Neuronal stem cell (in vitro differentiated cells): ENCODE results near the gene XRCC5.

Experiments used
- DNase-seq: peaks from one replicate; pipeline ENCODE4 v3.0.0-alpha.2; 2013; ENCODE audit warnings: low spot score
- H2AFZ ChIP-seq: one replicate; pipeline ENCODE4 v1.6.1; 2013; ENCODE audit warnings: mild to moderate bottlenecking, low read length, inconsistent platforms
- H2AK5ac ChIP-seq: 2 replicates; pipeline ENCODE4 v1.6.1; 2013; ENCODE audit warnings: low read depth, mild to moderate bottlenecking, inconsistent platforms, low read length, moderate library complexity, mixed read lengths
- H2BK120ac ChIP-seq: 2 replicates; pipeline ENCODE4 v1.6.1; 2013; ENCODE audit warnings: low read depth, mild to moderate bottlenecking, inconsistent platforms, low read length, moderate library complexity, mixed read lengths
- H2BK12ac ChIP-seq: one replicate; pipeline ENCODE4 v1.6.1; 2013; ENCODE audit warnings: low read length, inconsistent platforms
- H2BK15ac ChIP-seq: 2 replicates; pipeline ENCODE4 v1.6.1; 2013; ENCODE audit warnings: mild to moderate bottlenecking, low read length, inconsistent platforms, mixed read lengths
- H2BK5ac ChIP-seq: one replicate; pipeline ENCODE4 v1.6.1; 2013; ENCODE audit warnings: inconsistent platforms, mild to moderate bottlenecking, low read length, moderate library complexity
- H3K14ac ChIP-seq: one replicate; pipeline ENCODE4 v1.6.1; 2013; ENCODE audit warnings: low read length, inconsistent platforms
- H3K18ac ChIP-seq: 2 replicates; pipeline ENCODE4 v1.6.1; 2013; ENCODE audit warnings: low read length, inconsistent platforms
- H3K23ac ChIP-seq: 2 replicates; pipeline ENCODE4 v1.6.1; 2013; ENCODE audit warnings: low read depth, mild to moderate bottlenecking, mixed read lengths, low read length, inconsistent platforms; ENCODE audit not compliant: poor library complexity
- H3K27ac ChIP-seq: replicated peaks from 3 replicates; pipeline ENCODE4 v1.5.1; 2013; ENCODE audit warnings: low read length, inconsistent platforms
- H3K27me3 ChIP-seq, 3 experiments: 2 replicates each; pipeline ENCODE4 v1.6.1; 2013; ENCODE audit warnings: low read length in 3 of 3, mild to moderate bottlenecking in 2 of 3, inconsistent platforms in 1 of 3, low read depth in 1 of 3, mixed read lengths in 1 of 3, moderate library complexity in 1 of 3; ENCODE audit not compliant: control insufficient read depth in 3 of 3, insufficient read depth in 3 of 3
- H3K36me3 ChIP-seq, 2 donors: replicated peaks in 1 of 2; 2 replicates each; pipeline ENCODE4 v1.6.1; 2013; ENCODE audit warnings: low read length in 2 of 2; ENCODE audit not compliant: control insufficient read depth in 2 of 2, insufficient read depth in 2 of 2
- H3K4ac ChIP-seq: 2 replicates; pipeline ENCODE4 v1.6.1; 2013; ENCODE audit warnings: inconsistent platforms, mild to moderate bottlenecking, low read length, moderate library complexity
- H3K4me1 ChIP-seq, 2 donors: 1 replicate in 1 of 2; 2 replicates in 1 of 2; pipeline ENCODE4 v1.6.1; 2013; ENCODE audit warnings: low read length in 2 of 2, low read depth in 1 of 2; ENCODE audit not compliant: control insufficient read depth in 2 of 2, insufficient read depth in 1 of 2
- H3K4me2 ChIP-seq: one replicate; pipeline ENCODE4 v1.6.1; 2013; ENCODE audit warnings: mild to moderate bottlenecking, low read length, inconsistent platforms; ENCODE audit not compliant: insufficient read depth, poor library complexity, severe bottlenecking
- H3K4me3 ChIP-seq, 2 donors: 2 replicates each; pipeline ENCODE4 v1.5.1; 2013; ENCODE audit warnings: low read length in 2 of 2, mild to moderate bottlenecking in 2 of 2, inconsistent platforms in 1 of 2, moderate library complexity in 1 of 2
- H3K79me1 ChIP-seq: one replicate; pipeline ENCODE4 v1.6.1; 2013; ENCODE audit warnings: low read depth, mild to moderate bottlenecking, inconsistent platforms, low read length, moderate library complexity
- H3K9ac ChIP-seq: one replicate; pipeline ENCODE4 v1.6.1; 2013; ENCODE audit warnings: mild to moderate bottlenecking, low read depth, low read length, inconsistent platforms; ENCODE audit not compliant: poor library complexity
- H3K9me3 ChIP-seq, 2 donors: replicated peaks in 1 of 2; 2 replicates each; pipeline versions ENCODE3 to v1.6.1; 2013; ENCODE audit warnings: low read length in 2 of 2, mild to moderate bottlenecking in 2 of 2, inconsistent platforms in 1 of 2, low read depth in 1 of 2, mixed read lengths in 1 of 2, moderate library complexity in 1 of 2; ENCODE audit not compliant: control insufficient read depth in 2 of 2, insufficient read depth in 1 of 2
- H4K8ac ChIP-seq: one replicate; pipeline ENCODE4 v1.6.1; 2013; ENCODE audit warnings: low read depth, mild to moderate bottlenecking, inconsistent platforms, low read length, moderate library complexity
- H4K91ac ChIP-seq: one replicate; pipeline ENCODE4 v1.6.1; 2013; ENCODE audit warnings: low read length, low read depth, mild to moderate bottlenecking, inconsistent platforms; ENCODE audit not compliant: poor library complexity
- WGBS, 2 donors: extraction: QIAGEN DNeasy Blood & Tissue Kit; methylation state at CpG; one replicate each; pipeline ENCODE4 v1.1.7; 2013; ENCODE audit warnings: missing lambda C conversion rate in 2 of 2, mixed read lengths in 1 of 2; ENCODE audit not compliant: insufficient read length in 2 of 2, insufficient replicate concordance in 1 of 2; ENCODE audit errors: extremely low coverage in 2 of 2; 5-methylcytosine and 5-hydroxymethylcytosine counted together

Gene XRCC5

DNA sequence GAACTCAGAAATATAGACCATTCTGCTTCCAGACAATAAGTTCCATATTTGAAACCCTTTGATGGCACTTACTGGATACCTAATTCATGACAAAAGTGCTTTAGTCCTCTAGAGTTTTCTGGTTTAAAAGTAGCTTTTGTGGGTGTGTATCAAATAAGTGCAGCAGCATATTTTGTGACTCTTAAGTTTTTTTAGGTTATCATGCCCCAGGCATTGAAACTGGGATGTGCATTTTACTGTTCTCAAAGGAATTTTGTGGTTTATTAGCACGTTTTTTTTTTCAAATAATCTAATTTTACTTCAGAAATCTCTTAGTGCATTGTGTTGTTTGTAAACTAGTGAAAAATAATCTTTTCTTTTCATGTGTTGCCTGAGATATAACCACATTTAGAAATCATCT is 1.5 kb downstream of the XRCC5 start:
- H3K14ac ChIP-seq: no peak overlapping the region
- no peak overlapping the region for H2BK12ac ChIP-seq
- no peak overlapping the region for H2BK5ac ChIP-seq
- H3K4me3 ChIP-seq: peak overlapping the region in 1 of 2 donors; percentile 85
- H3K9me3 ChIP-seq: no peaks in the 10 kb centered on the region
- peak overlapping the region; percentile 60 for H3K4me2 ChIP-seq
- no peak overlapping the region for H2AFZ ChIP-seq
- no peak overlapping the region for H4K91ac ChIP-seq
- peaks cover 22 to 51% of the 10 kb centered on the region in 2 donors for H3K36me3 ChIP-seq
- H2AK5ac ChIP-seq: no peak overlapping the region
- H3K9ac ChIP-seq: no peak overlapping the region
- no CpG with 5 or more reads among the region's 1 CpG for WGBS, 2 donors
- no peak overlapping the region for H4K8ac ChIP-seq
- no peak overlapping the region for H3K23ac ChIP-seq
- no peak overlapping the region for H3K4ac ChIP-seq
- H3K79me1 ChIP-seq: no peaks in the 10 kb centered on the region
- no peak overlapping the region for H3K18ac ChIP-seq
- H3K27ac ChIP-seq: no peak overlapping the region
- no peak overlapping the region for H2BK15ac ChIP-seq
- no peaks in the 10 kb centered on the region for H3K27me3 ChIP-seq
- DNase-seq: no peak
- peaks cover 16 to 32% of the 10 kb centered on the region in 2 donors for H3K4me1 ChIP-seq
- no peak overlapping the region for H2BK120ac ChIP-seq

DNA sequence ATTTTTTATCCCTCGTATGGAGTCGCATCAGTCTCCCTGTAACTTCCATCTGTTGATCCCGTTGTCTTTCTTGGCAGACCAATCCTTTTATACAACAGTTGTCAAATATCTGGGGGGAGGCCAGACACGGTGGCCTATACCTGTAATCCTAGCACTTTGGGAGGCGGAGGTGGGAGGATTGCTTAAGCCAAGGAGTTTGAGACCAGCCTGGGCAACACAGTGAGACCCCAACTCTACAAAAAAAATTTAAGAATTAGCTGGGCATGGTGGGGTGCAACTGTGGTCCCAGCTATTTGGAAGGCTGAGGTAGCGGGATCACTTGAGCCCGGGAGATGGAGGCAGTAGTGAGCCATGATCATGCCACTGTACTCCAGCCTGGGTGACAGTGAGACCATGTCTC is 2.0 kb downstream of the XRCC5 start:
- Histone ChIP-seq H3K4me3 (no peak overlapping the region), H2BK15ac (no peak overlapping the region), H2AK5ac (no peak overlapping the region), H3K14ac (no peak overlapping the region), H3K9ac (peak overlapping the region; percentile 9), H2BK12ac (no peak overlapping the region), H3K4ac (no peak overlapping the region), H2BK120ac (no peak overlapping the region), H3K79me1 (no peaks in the 10 kb centered on the region), H2AFZ (no peak overlapping the region), H3K23ac (no peak overlapping the region), H2BK5ac (no peak overlapping the region), H3K27ac (no peak overlapping the region), H3K4me2 (no peak overlapping the region), H3K9me3 (no peaks in the 10 kb centered on the region), H3K4me1 (peaks cover 16 to 36% of the 10 kb centered on the region in 2 donors), H4K91ac (no peak overlapping the region), H3K36me3 (peaks cover 22 to 56% of the 10 kb centered on the region in 2 donors), H3K18ac (no peak overlapping the region), H3K27me3 (no peaks in the 10 kb centered on the region), H4K8ac (no peak overlapping the region)
- WGBS, 2 donors: no CpG with 5 or more reads among the region's 7 CpGs
- no peak for DNase-seq

DNA sequence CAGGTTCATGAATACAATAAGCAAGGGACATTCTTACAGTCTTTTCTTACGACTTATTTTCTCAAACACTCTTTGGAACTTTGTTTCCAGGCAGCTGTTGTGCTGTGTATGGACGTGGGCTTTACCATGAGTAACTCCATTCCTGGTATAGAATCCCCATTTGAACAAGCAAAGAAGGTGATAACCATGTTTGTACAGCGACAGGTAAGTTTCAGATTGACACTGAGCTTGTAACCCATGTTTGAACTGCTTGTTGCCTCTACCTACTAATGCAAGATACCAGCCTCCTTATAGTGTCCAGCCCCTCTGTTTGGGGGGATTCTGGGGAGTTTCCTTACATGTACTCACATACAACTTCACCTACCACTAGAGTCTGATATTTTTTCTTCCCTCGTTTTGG is 3.8 kb downstream of the XRCC5 start:
- Histone ChIP-seq H3K36me3 (peaks cover 30 to 74% of the 10 kb centered on the region in 2 donors), H2BK15ac (no peak overlapping the region), H4K8ac (no peak overlapping the region), H3K4me1 (peaks cover 20 to 36% of the 10 kb centered on the region in 2 donors), H3K79me1 (no peaks in the 10 kb centered on the region), H3K4me3 (no peak overlapping the region), H2BK120ac (no peak overlapping the region), H3K14ac (no peak overlapping the region), H2AK5ac (no peak overlapping the region), H4K91ac (no peak overlapping the region), H3K27me3 (no peaks in the 10 kb centered on the region), H3K4me2 (no peak overlapping the region), H2BK5ac (no peak overlapping the region), H2BK12ac (no peak overlapping the region), H3K4ac (no peak overlapping the region), H3K9ac (no peak overlapping the region), H3K18ac (no peak overlapping the region), H3K9me3 (no peaks in the 10 kb centered on the region), H3K27ac (no peak overlapping the region), H3K23ac (no peak overlapping the region), H2AFZ (no peak overlapping the region)
- WGBS, 2 donors: no CpG with 5 or more reads among the region's 4 CpGs
- no peak for DNase-seq

DNA sequence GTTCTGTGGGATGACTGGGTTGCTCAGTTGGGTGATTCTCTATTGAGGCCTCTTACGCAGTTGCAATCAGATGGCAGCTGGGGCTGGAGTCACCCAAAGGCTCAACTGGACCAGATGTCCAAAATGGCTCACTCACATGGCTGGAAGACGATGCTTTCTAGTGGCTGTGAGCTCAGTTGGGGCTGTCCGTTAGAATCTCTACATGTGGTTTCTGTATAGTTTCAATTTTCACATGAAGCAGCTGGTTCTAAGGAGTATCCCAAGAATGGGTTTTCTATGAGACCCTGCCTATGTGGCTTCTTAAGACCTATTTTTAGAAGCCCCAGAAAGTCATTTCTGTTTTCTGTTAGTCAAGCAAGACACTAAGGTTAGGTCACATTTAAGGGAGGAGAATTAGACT is 4.4 kb downstream of the XRCC5 start:
- no peak overlapping the region for H3K27ac ChIP-seq
- H3K4me1 ChIP-seq: peaks cover 19 to 31% of the 10 kb centered on the region in 2 donors
- no peak overlapping the region for H3K4me3 ChIP-seq
- no peaks in the 10 kb centered on the region for H3K79me1 ChIP-seq
- H2BK120ac ChIP-seq: no peak overlapping the region
- H4K8ac ChIP-seq: no peak overlapping the region
- no peak overlapping the region for H3K23ac ChIP-seq
- H3K14ac ChIP-seq: no peak overlapping the region
- no peak overlapping the region for H3K4ac ChIP-seq
- H2BK5ac ChIP-seq: no peak overlapping the region
- H2BK15ac ChIP-seq: no peak overlapping the region
- peaks cover 30 to 81% of the 10 kb centered on the region in 2 donors for H3K36me3 ChIP-seq
- H3K18ac ChIP-seq: no peak overlapping the region
- H3K9me3 ChIP-seq: no peaks in the 10 kb centered on the region
- no peak overlapping the region for H3K4me2 ChIP-seq
- WGBS, 2 donors: no CpG with 5 or more reads among the region's 3 CpGs
- no peak overlapping the region for H3K9ac ChIP-seq
- H2AFZ ChIP-seq: no peak overlapping the region
- H2BK12ac ChIP-seq: no peak overlapping the region
- no peak overlapping the region for H4K91ac ChIP-seq
- H2AK5ac ChIP-seq: no peak overlapping the region
- DNase-seq: no peak
- H3K27me3 ChIP-seq: no peaks in the 10 kb centered on the region
